Measurements from ENCODE around the gene PRKG1. TPM values are rescaled to one million over a fixed set of nuclear protein-coding genes. Genes with fewer than 3 reads are reported as not detected.

PRKG1 gene
- total and polyA plus RNA-seq, 2 donors (not counting 1 experiment from before 2014, with no cell fraction given), result 45.8 to 71.8 TPM

DNA sequence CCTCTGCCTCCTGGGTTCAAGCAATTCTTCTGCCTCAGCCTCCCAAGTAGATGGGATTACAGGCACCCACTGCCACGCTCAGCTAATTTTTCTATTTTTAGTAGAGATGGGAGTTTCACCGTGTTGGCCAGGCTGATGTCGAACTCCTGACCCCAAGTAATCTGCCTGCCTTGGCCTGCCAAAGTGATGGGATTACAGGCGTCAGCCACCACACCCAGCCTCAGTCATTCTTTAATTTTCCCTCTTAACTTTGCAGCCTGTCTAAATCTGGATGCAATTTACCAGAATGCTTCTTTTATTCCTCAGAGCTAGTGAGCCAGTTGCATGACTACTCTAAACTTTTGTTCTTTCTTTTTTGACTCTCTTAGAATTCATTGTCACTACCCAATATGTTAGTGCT lies 715.6 kb downstream of the PRKG1 start:
- no peaks in the 10 kb centered on the region for H4K20me1 ChIP-seq (ENCODE audit: control insufficient read depth, extremely low read depth, insufficient read depth, low read length)
- H3K27me3 ChIP-seq (ENCODE audit: control insufficient read depth, insufficient read depth, low read length), result no peaks in the 10 kb centered on the region
- no peak overlapping the region for H3K9ac ChIP-seq (ENCODE audit: insufficient read depth, low read length)
- no peak for TF ChIP-seq EZH2 (IDR thresholded peaks at IDR 0.05; ENCODE audit: low read length, missing control alignments)
- no peak for TF ChIP-seq CTCF (conservative IDR thresholded peaks at IDR 0.05 in 1 of 2, IDR thresholded peaks at IDR 0.05 in 1 of 2; ENCODE audit: low read depth in 1 of 2, low read length in 2 of 2)
- H3K27ac ChIP-seq (ENCODE audit: insufficient read depth, low read length), result no peak overlapping the region
- no peak overlapping the region for H3K4me2 ChIP-seq (ENCODE audit: extremely low read depth, insufficient read depth, low read length)
- H3K79me2 ChIP-seq (ENCODE audit: control insufficient read depth, insufficient read depth, low read length), result no peaks in the 10 kb centered on the region
- H3K36me3 ChIP-seq (ENCODE audit: control insufficient read depth, insufficient read depth, low read length), result no peaks in the 10 kb centered on the region
- H2AFZ ChIP-seq (ENCODE audit: low read length), result no peak overlapping the region
- H3K4me1 ChIP-seq (ENCODE audit: control insufficient read depth, extremely low read depth, insufficient read depth, low read length), result peaks cover 3% of the 10 kb centered on the region
- H3K9me3 ChIP-seq (ENCODE audit: control insufficient read depth, insufficient read depth, low read depth, low read length), result no peaks in the 10 kb centered on the region
- H3K4me3 ChIP-seq (replicated peaks in 1 of 4; ENCODE audit: control extremely low read depth in 1 of 4, insufficient read depth in 1 of 4, low read depth in 3 of 4, low read length in 4 of 4), result no peak overlapping the region
- no peak for DNase-seq (ENCODE audit: low read depth in 2 of 2)

- H3K27ac ChIP-seq (ENCODE audit: insufficient read depth, low read length), result no peak overlapping the region
- H4K20me1 ChIP-seq (ENCODE audit: control insufficient read depth, extremely low read depth, insufficient read depth, low read length), result no peaks in the 10 kb centered on the region
- H3K9me3 ChIP-seq (ENCODE audit: control insufficient read depth, insufficient read depth, low read depth, low read length), result no peaks in the 10 kb centered on the region
- H3K4me3 ChIP-seq (replicated peaks in 1 of 4; ENCODE audit: control extremely low read depth in 1 of 4, insufficient read depth in 1 of 4, low read depth in 3 of 4, low read length in 4 of 4), result no peak overlapping the region
- no peak overlapping the region for H3K4me2 ChIP-seq (ENCODE audit: extremely low read depth, insufficient read depth, low read length)
- no peak overlapping the region for H2AFZ ChIP-seq (ENCODE audit: low read length)
- H3K27me3 ChIP-seq (ENCODE audit: control insufficient read depth, insufficient read depth, low read length), result no peaks in the 10 kb centered on the region
- TF ChIP-seq CTCF (conservative IDR thresholded peaks at IDR 0.05 in 1 of 2, IDR thresholded peaks at IDR 0.05 in 1 of 2; ENCODE audit: low read depth in 1 of 2, low read length in 2 of 2) (no peak), EZH2 (IDR thresholded peaks at IDR 0.05; ENCODE audit: low read length, missing control alignments) (no peak)
- DNase-seq (ENCODE audit: low read depth in 2 of 2), result no peak
- H3K9ac ChIP-seq (ENCODE audit: insufficient read depth, low read length), result no peak overlapping the region
- no peaks in the 10 kb centered on the region for H3K36me3 ChIP-seq (ENCODE audit: control insufficient read depth, insufficient read depth, low read length)
- no peaks in the 10 kb centered on the region for H3K4me1 ChIP-seq (ENCODE audit: control insufficient read depth, extremely low read depth, insufficient read depth, low read length)
- no peaks in the 10 kb centered on the region for H3K79me2 ChIP-seq (ENCODE audit: control insufficient read depth, insufficient read depth, low read length)
These were observed 718.4 kb downstream of the PRKG1 start for GRCh38 chr10:51792678-51793077.

DNA sequence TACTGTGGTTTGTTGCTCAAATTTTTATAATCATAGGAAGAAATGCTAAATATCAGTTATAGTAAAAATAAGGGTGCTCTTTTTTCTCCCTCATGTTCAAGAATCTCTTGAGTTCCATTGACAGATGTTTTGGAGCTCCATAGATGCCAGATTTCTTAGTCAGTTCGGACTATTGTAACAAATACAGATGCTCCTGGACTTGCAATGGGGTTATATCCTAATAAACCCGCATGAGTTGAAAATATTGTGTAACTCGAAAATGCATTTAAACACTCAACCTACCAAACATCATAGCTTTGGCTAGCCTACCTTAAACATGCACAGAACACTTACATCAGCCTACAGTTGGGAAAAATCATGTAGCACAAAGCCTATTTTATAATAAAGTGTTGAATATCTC lies 725.8 kb downstream of the PRKG1 start:
- Histone ChIP-seq H3K36me3 (ENCODE audit: control insufficient read depth, insufficient read depth, low read length) (no peaks in the 10 kb centered on the region), H3K9ac (ENCODE audit: insufficient read depth, low read length) (no peak overlapping the region), H3K4me2 (ENCODE audit: extremely low read depth, insufficient read depth, low read length) (no peak overlapping the region), H3K79me2 (ENCODE audit: control insufficient read depth, insufficient read depth, low read length) (no peaks in the 10 kb centered on the region), H3K27ac (ENCODE audit: insufficient read depth, low read length) (no peak overlapping the region), H3K4me1 (ENCODE audit: control insufficient read depth, extremely low read depth, insufficient read depth, low read length) (peaks cover 4% of the 10 kb centered on the region), H2AFZ (ENCODE audit: low read length) (no peak overlapping the region), H4K20me1 (ENCODE audit: control insufficient read depth, extremely low read depth, insufficient read depth, low read length) (no peaks in the 10 kb centered on the region), H3K9me3 (ENCODE audit: control insufficient read depth, insufficient read depth, low read depth, low read length) (no peaks in the 10 kb centered on the region), H3K4me3 (replicated peaks in 1 of 4; ENCODE audit: control extremely low read depth in 1 of 4, insufficient read depth in 1 of 4, low read depth in 3 of 4, low read length in 4 of 4) (no peak overlapping the region), H3K27me3 (ENCODE audit: control insufficient read depth, insufficient read depth, low read length) (no peaks in the 10 kb centered on the region)
- DNase-seq (ENCODE audit: low read depth in 2 of 2), result no peak
- TF ChIP-seq EZH2 (IDR thresholded peaks at IDR 0.05; ENCODE audit: low read length, missing control alignments), result no peak
- no peak for TF ChIP-seq CTCF (conservative IDR thresholded peaks at IDR 0.05 in 1 of 2, IDR thresholded peaks at IDR 0.05 in 1 of 2; ENCODE audit: low read depth in 1 of 2, low read length in 2 of 2)
